Smooth muscle cell (in vitro differentiated cells): ENCODE data around the gene LSM3. TPM values are rescaled to one million over a fixed set of nuclear protein-coding genes. Genes with fewer than 3 reads are reported as not detected.

Experiments
- DNase-seq: peaks from one replicate; lab custom pipeline; 2025; ENCODE audit not compliant: unreplicated experiment; lab: John Stamatoyannopoulos, UW
- H2AFZ ChIP-seq: fragments of 200-600 bp; sonication (generic); 2 replicates; pipeline ENCODE4 v1.6.0; 2016; ENCODE audit warnings: antibody characterized with exemption, low read depth, mild to moderate bottlenecking
- H3F3A ChIP-seq: fragments of 200-600 bp; sonication (generic); 2 replicates; pipeline ENCODE4 v1.6.0; 2017; ENCODE audit warnings: antibody characterized with exemption, low read depth
- H3K27ac ChIP-seq: fragments of 200-600 bp; sonication (generic); 2 replicates; pipeline ENCODE4 v1.5.1; 2016; ENCODE audit warnings: low read depth, mild to moderate bottlenecking
- H3K27me3 ChIP-seq: fragments of 200-600 bp; sonication (generic); 2 replicates; pipeline ENCODE4 v1.6.1; 2016; ENCODE audit warnings: low read depth, mild to moderate bottlenecking
- H3K36me3 ChIP-seq: fragments of 200-600 bp; sonication (generic); 2 replicates; pipeline ENCODE4 v1.5.1; 2016; ENCODE audit warnings: low read depth
- H3K4me1 ChIP-seq: fragments of 200-600 bp; sonication (generic); 2 replicates; pipeline ENCODE4 v1.5.1; 2016; ENCODE audit warnings: low read depth
- H3K4me2 ChIP-seq: fragments of 200-600 bp; sonication (generic); 2 replicates; pipeline ENCODE4 v1.6.0; 2016; ENCODE audit warnings: mild to moderate bottlenecking
- H3K4me3 ChIP-seq: fragments of 200-600 bp; sonication (generic); 2 replicates; pipeline ENCODE4 v1.5.1; 2016; ENCODE audit warnings: mild to moderate bottlenecking
- H3K79me2 ChIP-seq: fragments of 200-600 bp; sonication (generic); 2 replicates; pipeline ENCODE4 v1.6.0; 2016; ENCODE audit warnings: low read depth, mild to moderate bottlenecking
- H3K9ac ChIP-seq: fragments of 200-600 bp; sonication (generic); 2 replicates; pipeline ENCODE4 v1.6.0; 2016; ENCODE audit warnings: low read depth
- H3K9me3 ChIP-seq: fragments of 200-600 bp; sonication (generic); replicated peaks from 2 replicates; pipeline ENCODE4 v1.5.1; 2016; ENCODE audit warnings: low read depth
- H4K20me1 ChIP-seq: fragments of 200-600 bp; sonication (generic); 2 replicates; pipeline ENCODE4 v1.6.0; 2016; ENCODE audit warnings: low read depth
- WGBS: methylation state at CpG from one replicate; pipeline ENCODE4 v1.1.7; 2016; ENCODE audit warnings: low lambda C conversion rate; 5-methylcytosine and 5-hydroxymethylcytosine counted together
- polyA plus RNA-seq: library from polyadenylated mRNA; unstranded; fragments of >200 nt; fragmentation: Nextera tagmentation; extraction: Ambion mirVana; gene quantifications from 2 replicates; pipeline ENCODE4 v1.2.1, GENCODE V29; 2016
- total RNA-seq: library from RNA; depleted of rRNA; stranded (reverse); fragments of >200 nt; gene quantifications from 2 replicates; pipeline ENCODE4 v1.2.3, GENCODE V29; 2014
- TF ChIP-seq, protein P1 (sequence below): fragments of 200-600 bp; sonication (generic); IDR thresholded peaks from 2 replicates; pipeline ENCODE4 v1.5.1; 2017; ENCODE audit warnings: borderline replicate concordance, mild to moderate bottlenecking, antibody characterized with exemption; ENCODE audit not compliant: insufficient read depth, poor library complexity, severe bottlenecking

The LSM3 gene
- total and polyA plus RNA-seq, 2 experiments from 2014 or later = 18.3 to 31.9 TPM

DNA sequence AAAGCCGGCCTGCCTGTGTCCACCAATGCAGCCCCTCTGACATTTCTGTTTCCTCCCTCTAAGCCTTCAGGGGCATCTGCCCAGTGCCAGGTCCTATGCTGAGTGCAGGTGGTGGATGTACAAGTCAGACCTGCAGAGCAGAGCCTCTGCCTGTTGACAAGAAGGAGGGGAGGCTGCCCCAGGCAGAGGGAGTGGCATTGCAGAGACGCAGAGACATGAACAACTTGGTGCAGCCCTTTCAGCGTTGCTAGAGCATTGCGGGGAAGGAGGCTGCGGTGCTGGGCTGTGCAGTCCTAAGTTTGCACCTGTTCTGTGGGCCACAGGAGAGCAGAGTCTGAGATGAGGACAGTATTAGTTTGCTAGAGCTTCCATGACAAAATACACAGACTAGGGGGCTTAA lies 65.2 kb downstream of the LSM3 start:
- no peak for DNase-seq
- peaks cover 24% of the 10 kb centered on the region for H3K27me3 ChIP-seq
- no peaks in the 10 kb centered on the region for H4K20me1 ChIP-seq
- H3K27ac ChIP-seq = no peak overlapping the region
- H3K79me2 ChIP-seq = no peaks in the 10 kb centered on the region
- 72% methylated on average over 5 of the region's 5 CpGs for WGBS
- H3K36me3 ChIP-seq = no peaks in the 10 kb centered on the region
- H3K4me1 ChIP-seq = peaks cover 3% of the 10 kb centered on the region
- H3F3A ChIP-seq = no peaks in the 10 kb centered on the region
- H3K9me3 ChIP-seq = no peaks in the 10 kb centered on the region
- TF ChIP-seq, protein P1, sequence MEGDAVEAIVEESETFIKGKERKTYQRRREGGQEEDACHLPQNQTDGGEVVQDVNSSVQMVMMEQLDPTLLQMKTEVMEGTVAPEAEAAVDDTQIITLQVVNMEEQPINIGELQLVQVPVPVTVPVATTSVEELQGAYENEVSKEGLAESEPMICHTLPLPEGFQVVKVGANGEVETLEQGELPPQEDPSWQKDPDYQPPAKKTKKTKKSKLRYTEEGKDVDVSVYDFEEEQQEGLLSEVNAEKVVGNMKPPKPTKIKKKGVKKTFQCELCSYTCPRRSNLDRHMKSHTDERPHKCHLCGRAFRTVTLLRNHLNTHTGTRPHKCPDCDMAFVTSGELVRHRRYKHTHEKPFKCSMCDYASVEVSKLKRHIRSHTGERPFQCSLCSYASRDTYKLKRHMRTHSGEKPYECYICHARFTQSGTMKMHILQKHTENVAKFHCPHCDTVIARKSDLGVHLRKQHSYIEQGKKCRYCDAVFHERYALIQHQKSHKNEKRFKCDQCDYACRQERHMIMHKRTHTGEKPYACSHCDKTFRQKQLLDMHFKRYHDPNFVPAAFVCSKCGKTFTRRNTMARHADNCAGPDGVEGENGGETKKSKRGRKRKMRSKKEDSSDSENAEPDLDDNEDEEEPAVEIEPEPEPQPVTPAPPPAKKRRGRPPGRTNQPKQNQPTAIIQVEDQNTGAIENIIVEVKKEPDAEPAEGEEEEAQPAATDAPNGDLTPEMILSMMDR = no peak
- no peak overlapping the region for H3K9ac ChIP-seq
- H2AFZ ChIP-seq = no peak overlapping the region
- no peak overlapping the region for H3K4me3 ChIP-seq
- no peak overlapping the region for H3K4me2 ChIP-seq

DNA sequence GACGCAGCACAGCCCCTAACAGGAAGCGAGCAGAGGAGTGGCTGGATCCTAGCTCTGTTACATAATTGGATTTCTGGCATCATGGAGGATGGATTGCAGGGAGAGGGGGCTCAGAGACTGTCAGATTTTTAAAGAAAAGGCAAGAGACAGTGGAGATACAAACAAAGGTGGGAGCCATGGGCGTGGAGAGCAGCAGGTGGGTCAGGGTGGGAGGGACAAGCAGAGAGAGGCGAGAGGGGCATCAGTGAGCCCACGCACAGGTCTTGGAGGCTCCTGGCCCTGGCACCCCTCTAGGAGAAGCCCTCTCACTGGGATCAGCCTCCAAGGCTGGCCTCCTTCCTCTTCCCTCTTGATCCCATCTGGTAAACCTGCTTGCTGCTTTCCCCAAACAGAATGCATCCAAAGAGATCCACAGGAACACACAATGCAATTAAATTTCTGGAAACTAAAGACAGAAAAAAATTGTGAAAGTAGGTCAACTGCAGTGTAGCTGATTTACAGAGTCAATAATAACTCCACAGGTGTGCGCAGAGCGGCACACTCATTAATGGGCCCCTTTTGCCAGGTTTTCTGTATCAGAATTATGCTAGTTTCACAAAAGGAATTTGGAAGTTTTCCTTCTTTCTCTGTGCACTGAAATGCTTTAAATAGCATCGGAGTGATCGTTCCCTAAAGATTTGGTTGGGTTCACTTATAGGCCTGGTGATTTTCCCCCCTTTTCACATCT lies 66.1 kb downstream of the LSM3 start:
- 85% methylated on average over 8 of the region's 9 CpGs for WGBS
- Histone ChIP-seq H2AFZ (no peak overlapping the region), H3K27me3 (peaks cover 15% of the 10 kb centered on the region), H3K4me3 (no peak overlapping the region), H3K4me1 (peaks cover 3% of the 10 kb centered on the region), H3K27ac (no peak overlapping the region), H3K4me2 (no peak overlapping the region), H3K36me3 (no peaks in the 10 kb centered on the region), H3K9ac (no peak overlapping the region), H4K20me1 (no peaks in the 10 kb centered on the region), H3K9me3 (no peaks in the 10 kb centered on the region), H3F3A (no peaks in the 10 kb centered on the region), H3K79me2 (no peaks in the 10 kb centered on the region)
- TF ChIP-seq, protein P1 = no peak
- no peak for DNase-seq

GRCh38 chr3:14245248-14245639 lies 66.6 kb downstream of the LSM3 start:
- no peaks in the 10 kb centered on the region for H3K36me3 ChIP-seq
- WGBS = 91% methylated on average over 6 of the region's 6 CpGs
- TF ChIP-seq, protein P1 = no peak
- H3F3A ChIP-seq = no peaks in the 10 kb centered on the region
- H3K9me3 ChIP-seq = no peaks in the 10 kb centered on the region
- no peaks in the 10 kb centered on the region for H4K20me1 ChIP-seq
- no peak overlapping the region for H3K9ac ChIP-seq
- no peak overlapping the region for H3K4me3 ChIP-seq
- no peak overlapping the region for H3K4me2 ChIP-seq
- DNase-seq = no peak
- no peak overlapping the region for H3K27ac ChIP-seq
- peaks cover 3% of the 10 kb centered on the region for H3K4me1 ChIP-seq
- peaks cover 9% of the 10 kb centered on the region for H3K27me3 ChIP-seq
- no peaks in the 10 kb centered on the region for H3K79me2 ChIP-seq
- H2AFZ ChIP-seq = no peak overlapping the region

- Histone ChIP-seq H2AFZ (no peak overlapping the region), H3K9me3 (no peaks in the 10 kb centered on the region), H3K27me3 (peaks cover 4% of the 10 kb centered on the region), H4K20me1 (no peaks in the 10 kb centered on the region), H3K36me3 (no peaks in the 10 kb centered on the region), H3K79me2 (no peaks in the 10 kb centered on the region), H3K4me3 (no peak overlapping the region), H3K4me2 (no peak overlapping the region), H3F3A (no peaks in the 10 kb centered on the region), H3K9ac (no peak overlapping the region), H3K27ac (no peak overlapping the region), H3K4me1 (peaks cover 3% of the 10 kb centered on the region)
- no peak for DNase-seq
- TF ChIP-seq, protein P1 = no peak
- WGBS = 76% methylated on average over 3 of the region's 3 CpGs
These were observed 67.2 kb downstream of the LSM3 start for GRCh38 chr3:14245822-14246221.
